HCT116 (cell line): Measurements from ENCODE around the gene NFIB. TPM values are rescaled to one million over a fixed set of nuclear protein-coding genes. Genes with fewer than 3 reads are reported as not detected.

Experiments used
- ATAC-seq: fragments of 200-7000 bp; cut with Tn5 transposase; 2 replicates; pipeline ENCODE4 v1.9.1; 2020; ENCODE audit warnings: mild to moderate bottlenecking, moderate library complexity
- BruUV-seq: library from RNA; stranded (reverse); fragments of 400-500 nt; replicated peaks from 2 replicates; lab custom pipeline; 2021; lab: Mats Ljungman, UMichigan
- CTCF ChIA-PET: fragments of 300-600 bp; sonication (Branson Sonifier 250); formaldehyde crosslinking; loops from one replicate; lab custom pipeline; 2021; ENCODE audit warnings: antibody characterized with exemption; lab: Charles Lee
- POLR2A ChIA-PET: fragments of 300-600, 350-600 bp; sonication (Branson Sonifier 250); formaldehyde crosslinking; loops from one replicate; lab custom pipeline; 2021; ENCODE audit warnings: antibody characterized with exemption; lab: Charles Lee
- RAD21 ChIA-PET, 2 experiments: fragments of 300-600 bp; sonication (Branson Sonifier 250); formaldehyde crosslinking; loops; one replicate each; lab custom pipeline; 2023; ENCODE audit warnings: low total read pairs in 2 of 2; ENCODE audit not compliant: uncharacterized antibody in 2 of 2, unreplicated experiment in 2 of 2, low non-redundant PET in 1 of 2; lab: Charles Lee
- DNase-seq: peaks from one replicate; pipeline ENCODE4 v3.0.0-alpha.2; 2010; ENCODE audit warnings: low read depth, low spot score
- H2AFZ ChIP-seq: fragments of 200-600 bp; shearing (Covaris generic), sonication (generic); 2 replicates; pipeline ENCODE4 v1.6.1; 2017; ENCODE audit warnings: low read depth, mixed run types, mixed read lengths, antibody characterized with exemption, low read length; ENCODE audit not compliant: poor library complexity, severe bottlenecking
- H3K27ac ChIP-seq: 2 replicates; pipeline ENCODE4 v1.5.1; 2012; ENCODE audit warnings: low read depth, low read length
- H3K27me3 ChIP-seq: fragments of 200-600 bp; sonication (generic); 2 replicates; pipeline ENCODE4 v1.6.1; 2016; ENCODE audit warnings: mixed run types, low read length, mixed read lengths; ENCODE audit not compliant: insufficient read depth
- H3K36me3 ChIP-seq, 2 experiments: fragments of 200-500 bp in 1 of 2; fragments of 200-600 bp in 1 of 2; sonication (Bioruptor generic) in 1 of 2; sonication (generic) in 1 of 2; 2 replicates each; pipeline versions ENCODE4 v1.5.1 to v1.6.1; 2014 to 2016; ENCODE audit warnings: low read length in 2 of 2, inconsistent platforms in 1 of 2, mixed read lengths in 1 of 2, mixed run types in 1 of 2; ENCODE audit not compliant: insufficient read depth in 2 of 2, control insufficient read depth in 1 of 2
- H3K4me1 ChIP-seq, 2 experiments: fragments of 200-600 bp in 1 of 2; sonication (generic) in 1 of 2; 2 replicates each; pipeline versions ENCODE4 v1.5.1 to v1.6.1; 2012 to 2017; ENCODE audit warnings: low read length in 2 of 2, inconsistent platforms in 1 of 2, mild to moderate bottlenecking in 1 of 2, mixed read lengths in 1 of 2, mixed run types in 1 of 2, moderate library complexity in 1 of 2; ENCODE audit not compliant: insufficient read depth in 2 of 2, control insufficient read depth in 1 of 2
- H3K4me2 ChIP-seq: fragments of 200-600 bp; sonication (generic); 2 replicates; pipeline ENCODE4 v1.6.1; 2017; ENCODE audit warnings: mixed run types, low read length, mixed read lengths
- H3K4me3 ChIP-seq, 2 experiments: fragments of 200-600 bp in 1 of 2; sonication (generic) in 1 of 2; replicated peaks in 1 of 2; 2 replicates each; pipeline ENCODE4 v1.5.1; 2011 to 2016; ENCODE audit warnings: low read length in 2 of 2, control low read depth in 1 of 2, low read depth in 1 of 2, mild to moderate bottlenecking in 1 of 2, mixed read lengths in 1 of 2, mixed run types in 1 of 2
- H3K79me2 ChIP-seq: fragments of 200-600 bp; sonication (generic); 2 replicates; pipeline ENCODE4 v1.6.1; 2017; ENCODE audit warnings: mild to moderate bottlenecking, mixed run types, low read length, moderate library complexity, mixed read lengths; ENCODE audit not compliant: insufficient read depth
- H3K9ac ChIP-seq: fragments of 200-600 bp; sonication (generic); 2 replicates; pipeline ENCODE4 v1.6.1; 2016; ENCODE audit warnings: low read length, mixed read lengths
- H3K9me2 ChIP-seq: fragments of 200-600 bp; sonication (generic), shearing (Covaris generic); 2 replicates; pipeline ENCODE4 v1.6.1; 2017; ENCODE audit warnings: mixed run types, mild to moderate bottlenecking, moderate library complexity; ENCODE audit not compliant: insufficient read depth
- H3K9me3 ChIP-seq, 2 experiments: fragments of 200-500 bp in 1 of 2; fragments of 200-600 bp in 1 of 2; sonication (Bioruptor generic) in 1 of 2; sonication (generic) in 1 of 2; 2 replicates each; pipeline ENCODE4 v1.6.1; 2014 to 2017; ENCODE audit warnings: low read length in 2 of 2, mixed read lengths in 2 of 2, inconsistent platforms in 1 of 2, low read depth in 1 of 2, mild to moderate bottlenecking in 1 of 2, mixed run types in 1 of 2, moderate library complexity in 1 of 2; ENCODE audit not compliant: control insufficient read depth in 1 of 2, insufficient read depth in 1 of 2
- H4K20me1 ChIP-seq: fragments of 200-600 bp; sonication (generic), shearing (Covaris generic); 2 replicates; pipeline ENCODE4 v1.6.1; 2017; ENCODE audit warnings: mixed run types, mild to moderate bottlenecking, moderate library complexity; ENCODE audit not compliant: insufficient read depth
- ATF3 ChIP-seq: IDR thresholded peaks from 2 replicates; pipeline ENCODE4 v1.6.1; 2012
- CBX3 ChIP-seq: IDR thresholded peaks from 2 replicates; pipeline ENCODE4 v1.6.1; 2012; ENCODE audit warnings: low read depth
- CEBPB ChIP-seq: IDR thresholded peaks from 2 replicates; pipeline ENCODE4 v1.6.1; 2012; ENCODE audit warnings: low read depth
- ELF1 ChIP-seq: IDR thresholded peaks from 2 replicates; pipeline ENCODE4 v1.6.1; 2012; ENCODE audit warnings: low read depth, borderline replicate concordance
- EZH2phosphoT487 ChIP-seq: fragments of 200-600 bp; IDR thresholded peaks from 2 replicates; pipeline ENCODE4 v1.6.1; 2018; ENCODE audit warnings: antibody characterized with exemption, borderline replicate concordance
- FOSL1 ChIP-seq: IDR thresholded peaks from 2 replicates; pipeline ENCODE4 v1.6.1; 2012; ENCODE audit warnings: low read depth
- JUND ChIP-seq: IDR thresholded peaks from 2 replicates; pipeline ENCODE4 v1.6.1; 2012
- MAX ChIP-seq: IDR thresholded peaks from 2 replicates; pipeline ENCODE4 v1.6.1; 2012
- POLR2AphosphoS5 ChIP-seq: IDR thresholded peaks from 2 replicates; pipeline ENCODE4 v1.6.1; 2011; ENCODE audit warnings: mild to moderate bottlenecking, low read depth, low read length, moderate library complexity
- RAD21 ChIP-seq: IDR thresholded peaks from 2 replicates; pipeline ENCODE4 v1.6.1; 2012; ENCODE audit warnings: low read depth, mild to moderate bottlenecking
- SIN3A ChIP-seq: IDR thresholded peaks from 2 replicates; pipeline ENCODE4 v1.6.1; 2012; ENCODE audit warnings: low read depth
- SP1 ChIP-seq: IDR thresholded peaks from 2 replicates; pipeline ENCODE4 v1.6.1; 2012; ENCODE audit warnings: low read depth
- SRF ChIP-seq: IDR thresholded peaks from 2 replicates; pipeline ENCODE4 v1.6.1; 2012; ENCODE audit warnings: low read depth
- TCF7L2 ChIP-seq: IDR thresholded peaks from 2 replicates; pipeline ENCODE4 v1.7.0; 2011; ENCODE audit warnings: borderline replicate concordance, inconsistent platforms; ENCODE audit not compliant: insufficient read depth, insufficient read length; ENCODE audit errors: extremely low read depth
- YY1 ChIP-seq: IDR thresholded peaks from 2 replicates; pipeline ENCODE4 v1.6.1; 2011; ENCODE audit warnings: low read length, low read depth, moderate library complexity, mild to moderate bottlenecking; ENCODE audit not compliant: insufficient replicate concordance; ENCODE audit errors: extremely low read depth
- ZBTB33 ChIP-seq: IDR thresholded peaks from 2 replicates; pipeline ENCODE4 v1.6.1; 2011; ENCODE audit warnings: mild to moderate bottlenecking, low read length, moderate library complexity; ENCODE audit not compliant: insufficient replicate concordance; ENCODE audit errors: extremely low read depth
- ZFX ChIP-seq: fragments of 450-650 bp; IDR thresholded peaks from 2 replicates; pipeline ENCODE4 v1.6.1; 2017
- ZNF274 ChIP-seq: fragments of 200-500 bp; sonication (Bioruptor generic); IDR thresholded peaks from 2 replicates; pipeline ENCODE4 v1.6.1; 2014; ENCODE audit warnings: mild to moderate bottlenecking, low read depth, low read length, inconsistent platforms
- intact Hi-C: fragments of 100-400 bp; cut with micrococcal nuclease; formaldehyde crosslinking; loops from 2 replicates; pipeline ENCODE4 v1.10.0; 2022
- total RNA-seq: library from RNA; stranded (reverse); gene quantifications from one replicate; pipeline ENCODE4 v1.2.1, GENCODE V29; 2021; ENCODE audit not compliant: unreplicated experiment

Gene NFIB
- total RNA-seq, 1 experiment from 2014 or later = 6.6 TPM

DNA sequence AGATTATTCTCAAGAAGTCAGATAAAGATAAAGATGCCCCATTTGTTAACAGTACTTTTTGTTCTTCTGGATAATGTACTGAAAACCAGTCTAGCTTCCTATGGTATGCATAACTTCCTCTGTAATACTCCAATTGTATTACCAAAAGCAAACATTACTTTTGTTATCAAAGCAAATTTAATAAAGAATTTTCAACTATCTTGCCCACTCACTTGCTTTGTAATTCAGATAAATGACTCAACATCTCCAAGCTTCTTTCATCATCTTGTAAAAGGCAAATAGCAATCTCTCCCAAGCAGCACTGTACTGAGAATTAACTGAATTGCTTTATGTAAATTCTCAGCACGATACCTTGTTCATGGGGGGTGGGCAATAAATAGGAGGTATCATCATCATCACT is 98.3 kb downstream of the NFIB start:
- no peak overlapping the region for H3K27ac ChIP-seq
- ATAC-seq = no peak
- BruUV-seq = no TSS peak
- intact Hi-C loops = no loop called here
- H3K27me3 ChIP-seq = no peaks in the 10 kb centered on the region
- no peak overlapping the region for H3K4me3 ChIP-seq
- ChIA-PET RAD21 (no interaction called here), CTCF (no interaction called here), POLR2A (no interaction called here)
- TF ChIP-seq CBX3 (no peak), EZH2phosphoT487 (no peak), ZNF274 (no peak)
- DNase-seq = no peak
- H3K9me3 ChIP-seq = no peaks in the 10 kb centered on the region
- H3K4me1 ChIP-seq = no peaks in the 10 kb centered on the region; a peak in 2 of 4 replicates
- H4K20me1 ChIP-seq = no peaks in the 10 kb centered on the region
- H3K9me2 ChIP-seq = no peaks in the 10 kb centered on the region
- H3K79me2 ChIP-seq = no peaks in the 10 kb centered on the region
- H2AFZ ChIP-seq = no peak overlapping the region
- H3K4me2 ChIP-seq = no peak overlapping the region
- no peak overlapping the region for H3K9ac ChIP-seq
- no peaks in the 10 kb centered on the region for H3K36me3 ChIP-seq

GRCh38 chr9:14214693-14215092 is 99.2 kb downstream of the NFIB start:
- TF ChIP-seq CBX3 = no peak
- TF ChIP-seq SRF = no peak
- no peak for TF ChIP-seq SIN3A
- no peak for TF ChIP-seq ELF1
- TF ChIP-seq ZNF274 = no peak
- no peak for TF ChIP-seq FOSL1
- TF ChIP-seq ZFX = no peak
- no peak for TF ChIP-seq ZBTB33
- no peak for TF ChIP-seq ATF3
- TF ChIP-seq EZH2phosphoT487 = no peak
- TF ChIP-seq RAD21 = no peak
- no peak for TF ChIP-seq POLR2AphosphoS5
- no peak for TF ChIP-seq JUND
- no peak for TF ChIP-seq CEBPB
- TF ChIP-seq SP1 = no peak
- no peak for TF ChIP-seq YY1
- no peak for TF ChIP-seq TCF7L2
- no peak for TF ChIP-seq MAX
- TF ChIP-seq, all 23 proteins: peak for 0
- Histone ChIP-seq H3K36me3 (no peaks in the 10 kb centered on the region), H3K9me2 (no peaks in the 10 kb centered on the region), H3K4me3 (no peak overlapping the region), H3K4me2 (no peak overlapping the region), H3K9ac (no peak overlapping the region), H2AFZ (no peak overlapping the region), H3K27me3 (no peaks in the 10 kb centered on the region), H3K27ac (no peak overlapping the region), H4K20me1 (no peaks in the 10 kb centered on the region), H3K9me3 (no peaks in the 10 kb centered on the region), H3K4me1 (no peaks in the 10 kb centered on the region; a peak in 2 of 4 replicates), H3K79me2 (no peaks in the 10 kb centered on the region)
- ATAC-seq (no peak), DNase-seq (no peak)
- intact Hi-C loops = no loop called here
- CTCF ChIA-PET = no interaction called here
- RAD21 ChIA-PET = no interaction called here
- POLR2A ChIA-PET = no interaction called here
- no TSS peak for BruUV-seq
